ENCODE results near the gene TIMP2. TPM values are rescaled to one million over a fixed set of nuclear protein-coding genes. Genes with fewer than 3 reads are reported as not detected.
A peak's percentile ranks its signal among the peaks of the same experiment; 100 is the strongest.

TIMP2 gene
- total and polyA plus RNA-seq, 8 donors, result 20.9 to 100.0 (median 47.2) TPM

DNA sequence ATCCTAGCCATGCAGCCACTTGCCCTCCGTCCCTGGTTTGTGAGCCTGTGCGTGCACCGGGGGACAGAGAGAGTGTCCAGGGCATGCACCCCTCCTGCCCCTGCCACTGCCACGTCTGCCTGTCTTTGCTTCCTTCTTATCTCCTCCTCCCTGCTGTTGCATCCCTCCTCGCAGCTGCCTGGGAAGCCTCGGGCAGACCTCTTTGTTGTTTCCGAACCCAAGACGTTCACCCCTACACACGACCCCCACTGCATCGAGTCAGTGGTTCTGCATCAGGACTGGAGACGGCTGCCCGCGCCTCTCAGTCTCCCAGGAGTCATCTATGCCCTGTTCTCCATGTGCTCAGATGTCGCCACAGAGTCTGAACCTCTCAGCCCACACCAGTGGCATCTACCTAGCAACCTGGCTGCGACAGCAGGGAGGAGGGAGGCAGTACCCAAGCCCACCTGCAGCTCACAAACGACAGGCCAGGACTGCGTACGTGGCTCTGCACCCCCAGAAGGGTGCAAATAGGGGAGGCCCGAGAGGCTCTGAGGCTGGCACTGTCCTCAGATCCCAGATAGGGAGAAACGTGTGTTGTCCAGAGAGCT is 5.2 kb downstream of the TIMP2 start:
- peaks cover 62 to 94% (median 79%) of the 10 kb centered on the region in 4 donors for H3K4me1 ChIP-seq
- no peaks in the 10 kb centered on the region for H3K9me3 ChIP-seq
- no peak for DNase-seq
- peak overlapping the region in 3 of 5 donors; percentile 14 to 97 (median 97) for H3K27ac ChIP-seq
- intact Hi-C loops (cut with DNase I; ENCODE audit: low total_unique reads), result no loop called here
- no peak for TF ChIP-seq EP300 (IDR thresholded peaks at IDR 0.05)
- TF ChIP-seq POLR2A (IDR thresholded peaks at IDR 0.05), result no peak
- TF ChIP-seq POLR2AphosphoS5 (IDR thresholded peaks at IDR 0.05), result no peak
- TF ChIP-seq CTCF (IDR thresholded peaks at IDR 0.05), result no peak
- no peaks in the 10 kb centered on the region for H3K27me3 ChIP-seq
- no peak overlapping the region for H3K4me3 ChIP-seq
- H3K36me3 ChIP-seq, result no peaks in the 10 kb centered on the region
- 71 to 80% (median 77%) methylated on average over 17 to 20 of the region's 20 CpGs for WGBS, 5 donors

GRCh38 chr17:78918979-78919378 is 6.2 kb downstream of the TIMP2 start:
- no peak for DNase-seq
- Histone ChIP-seq H3K4me1 (peaks cover 57 to 98% (median 73%) of the 10 kb centered on the region in 4 donors), H3K36me3 (no peaks in the 10 kb centered on the region), H3K27me3 (no peaks in the 10 kb centered on the region), H3K27ac (peak overlapping the region in 3 of 5 donors; percentile 59 to 97 (median 80)), H3K9me3 (no peaks in the 10 kb centered on the region), H3K4me3 (no peak overlapping the region)
- intact Hi-C loops (cut with DNase I; ENCODE audit: low total_unique reads), result no loop called here
- TF ChIP-seq POLR2AphosphoS5 (IDR thresholded peaks at IDR 0.05) (no peak), EP300 (IDR thresholded peaks at IDR 0.05) (no peak), POLR2A (IDR thresholded peaks at IDR 0.05) (no peak), CTCF (IDR thresholded peaks at IDR 0.05) (no peak)
- WGBS, 5 donors, result 80 to 85% (median 84%) methylated on average over 11 to 14 of the region's 14 CpGs

- H3K4me1 ChIP-seq, result peaks cover 44 to 97% (median 64%) of the 10 kb centered on the region in 4 donors
- H3K36me3 ChIP-seq, result no peaks in the 10 kb centered on the region
- no peak overlapping the region for H3K4me3 ChIP-seq
- no peaks in the 10 kb centered on the region for H3K9me3 ChIP-seq
- 67 to 80% (median 77%) methylated on average over 21 of the region's 21 CpGs for WGBS, 5 donors
- intact Hi-C loops (cut with DNase I; ENCODE audit: low total_unique reads), result no loop called here
- TF ChIP-seq CTCF (IDR thresholded peaks at IDR 0.05), result no peak
- TF ChIP-seq POLR2A (IDR thresholded peaks at IDR 0.05), result no peak
- TF ChIP-seq EP300 (IDR thresholded peaks at IDR 0.05), result no peak
- TF ChIP-seq POLR2AphosphoS5 (IDR thresholded peaks at IDR 0.05), result no peak
- H3K27ac ChIP-seq, result peak overlapping the region in 4 of 5 donors; percentile 52 to 97 (median 70)
- H3K27me3 ChIP-seq, result no peaks in the 10 kb centered on the region
- DNase-seq, result no peak
Measured at GRCh38 chr17:78917451-78918275, 7.5 kb downstream of the TIMP2 start.

DNA sequence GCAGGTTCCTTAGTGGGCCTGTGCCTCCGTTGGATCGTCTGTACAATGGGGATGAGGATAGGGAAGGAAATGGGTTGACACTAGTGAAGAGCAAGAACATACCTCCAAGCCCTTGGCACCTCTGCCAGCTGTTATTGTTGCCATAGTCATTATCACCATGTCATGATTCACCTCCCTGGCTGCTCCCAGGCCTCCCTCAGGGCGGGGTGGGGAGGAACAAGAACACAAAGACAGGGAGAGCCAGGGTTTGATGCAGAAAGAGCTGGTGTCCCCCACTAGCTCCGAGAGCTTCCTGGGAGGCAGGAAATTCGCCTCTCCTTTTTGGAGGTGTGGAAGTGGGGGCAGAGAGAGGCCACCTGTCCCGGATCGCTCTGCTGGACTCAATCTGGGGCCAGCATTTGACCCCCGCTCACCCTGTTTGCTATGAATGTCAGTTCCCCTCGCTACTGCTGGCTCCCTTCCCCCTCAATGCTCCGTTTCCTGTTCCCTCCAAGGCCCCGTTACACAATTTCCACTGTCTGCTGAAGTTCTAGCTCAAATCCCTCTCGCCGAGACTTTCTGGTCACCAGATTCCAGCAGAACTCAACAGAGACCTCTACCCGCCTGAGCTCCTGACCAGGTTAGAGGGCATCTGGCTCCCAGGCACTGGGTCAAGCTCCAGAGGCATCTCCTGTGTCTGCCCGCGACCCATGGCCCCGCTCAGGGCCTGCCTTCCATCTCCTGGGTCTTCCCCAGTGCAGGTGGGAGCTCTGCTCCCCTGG is 9.1 kb downstream of the TIMP2 start:
- Histone ChIP-seq H3K4me1 (peaks cover 28 to 97% (median 61%) of the 10 kb centered on the region in 4 donors), H3K27me3 (no peaks in the 10 kb centered on the region), H3K4me3 (peak overlapping the region in 1 of 4 donors; percentile 3), H3K36me3 (no peaks in the 10 kb centered on the region), H3K27ac (peak overlapping the region; percentile 49 to 86 (median 80)), H3K9me3 (no peaks in the 10 kb centered on the region)
- WGBS, 5 donors, result 50 to 73% (median 69%) methylated on average over 14 to 17 of the region's 17 CpGs
- TF ChIP-seq POLR2AphosphoS5 (IDR thresholded peaks at IDR 0.05) (peak in 1 of 3 donors; percentile 17), EP300 (IDR thresholded peaks at IDR 0.05) (no peak)
- intact Hi-C loops (cut with DNase I; ENCODE audit: low total_unique reads), result no loop called here
- DNase-seq, result peak in 1 of 2 donors; percentile 42
